ENCODE results near the gene LINC00632.

The LINC00632 gene

DNA sequence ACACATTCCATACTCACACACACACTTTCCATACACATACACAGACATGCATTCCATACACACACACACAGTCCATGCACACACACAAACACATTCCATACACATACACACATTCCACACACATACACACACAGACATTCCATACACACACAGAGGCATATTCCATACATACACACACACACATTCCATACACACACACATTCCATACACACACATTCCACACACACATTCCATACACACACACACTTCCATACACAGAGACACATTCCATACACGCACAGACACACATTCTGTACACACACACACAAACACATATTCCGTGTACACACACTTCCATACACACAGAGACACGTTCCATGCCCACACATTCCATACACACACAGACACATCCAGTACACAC, 14.8 kb downstream of the LINC00632 start:
- H3K4me3 ChIP-seq (ENCODE audit: low read length), result no peak overlapping the region
- no peak for DNase-seq (ENCODE audit: low read depth)
- TF ChIP-seq, protein P1, sequence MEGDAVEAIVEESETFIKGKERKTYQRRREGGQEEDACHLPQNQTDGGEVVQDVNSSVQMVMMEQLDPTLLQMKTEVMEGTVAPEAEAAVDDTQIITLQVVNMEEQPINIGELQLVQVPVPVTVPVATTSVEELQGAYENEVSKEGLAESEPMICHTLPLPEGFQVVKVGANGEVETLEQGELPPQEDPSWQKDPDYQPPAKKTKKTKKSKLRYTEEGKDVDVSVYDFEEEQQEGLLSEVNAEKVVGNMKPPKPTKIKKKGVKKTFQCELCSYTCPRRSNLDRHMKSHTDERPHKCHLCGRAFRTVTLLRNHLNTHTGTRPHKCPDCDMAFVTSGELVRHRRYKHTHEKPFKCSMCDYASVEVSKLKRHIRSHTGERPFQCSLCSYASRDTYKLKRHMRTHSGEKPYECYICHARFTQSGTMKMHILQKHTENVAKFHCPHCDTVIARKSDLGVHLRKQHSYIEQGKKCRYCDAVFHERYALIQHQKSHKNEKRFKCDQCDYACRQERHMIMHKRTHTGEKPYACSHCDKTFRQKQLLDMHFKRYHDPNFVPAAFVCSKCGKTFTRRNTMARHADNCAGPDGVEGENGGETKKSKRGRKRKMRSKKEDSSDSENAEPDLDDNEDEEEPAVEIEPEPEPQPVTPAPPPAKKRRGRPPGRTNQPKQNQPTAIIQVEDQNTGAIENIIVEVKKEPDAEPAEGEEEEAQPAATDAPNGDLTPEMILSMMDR (conservative IDR thresholded peaks at IDR 0.05; ENCODE audit: low read depth, low read length), result no peak

DNA sequence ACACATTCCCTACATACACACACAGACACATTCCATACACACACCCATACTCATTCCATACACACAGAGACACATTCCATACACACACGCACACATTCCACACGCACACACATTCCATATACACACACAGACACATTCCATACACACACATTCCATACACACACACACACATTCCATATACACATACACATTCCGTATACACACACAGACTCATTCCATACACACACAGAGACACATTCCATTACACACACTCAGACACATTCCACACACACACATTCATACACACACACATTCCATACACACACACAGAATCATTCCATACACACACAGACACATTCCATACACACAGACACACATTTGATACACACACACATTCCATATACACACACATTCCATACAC, 15.2 kb downstream of the LINC00632 start:
- DNase-seq (ENCODE audit: low read depth), result no peak
- TF ChIP-seq, protein P1 (conservative IDR thresholded peaks at IDR 0.05; ENCODE audit: low read depth, low read length), result no peak
- H3K4me3 ChIP-seq (ENCODE audit: low read length), result no peak overlapping the region

DNA sequence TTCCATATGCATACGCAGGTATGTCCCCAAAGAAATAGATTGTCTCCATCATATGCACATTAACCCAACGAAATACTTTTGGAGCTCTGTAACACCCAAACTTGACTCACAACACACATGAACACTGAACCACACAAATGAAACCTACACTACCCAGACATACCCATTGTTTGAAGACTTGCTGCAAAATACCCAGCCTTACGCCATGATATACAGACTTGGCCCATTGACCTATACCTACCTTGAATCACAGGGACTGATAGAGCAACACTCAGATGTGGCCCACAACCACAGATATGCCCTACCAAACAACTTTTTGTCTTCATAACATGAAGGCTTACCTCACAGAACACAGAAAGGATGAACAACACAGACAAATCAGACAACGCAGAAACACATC, 15.9 kb downstream of the LINC00632 start:
- no peak overlapping the region for H3K4me3 ChIP-seq (ENCODE audit: low read length)
- TF ChIP-seq, protein P1 (conservative IDR thresholded peaks at IDR 0.05; ENCODE audit: low read depth, low read length), result no peak
- DNase-seq (ENCODE audit: low read depth), result no peak

GRCh38 chrX:140733766-140734342, 24.3 kb downstream of the LINC00632 start:
- TF ChIP-seq, protein P1 (conservative IDR thresholded peaks at IDR 0.05; ENCODE audit: low read depth, low read length), result peak; percentile 83
- no peak for DNase-seq (ENCODE audit: low read depth)
- H3K4me3 ChIP-seq (ENCODE audit: low read length), result no peak overlapping the region

DNA sequence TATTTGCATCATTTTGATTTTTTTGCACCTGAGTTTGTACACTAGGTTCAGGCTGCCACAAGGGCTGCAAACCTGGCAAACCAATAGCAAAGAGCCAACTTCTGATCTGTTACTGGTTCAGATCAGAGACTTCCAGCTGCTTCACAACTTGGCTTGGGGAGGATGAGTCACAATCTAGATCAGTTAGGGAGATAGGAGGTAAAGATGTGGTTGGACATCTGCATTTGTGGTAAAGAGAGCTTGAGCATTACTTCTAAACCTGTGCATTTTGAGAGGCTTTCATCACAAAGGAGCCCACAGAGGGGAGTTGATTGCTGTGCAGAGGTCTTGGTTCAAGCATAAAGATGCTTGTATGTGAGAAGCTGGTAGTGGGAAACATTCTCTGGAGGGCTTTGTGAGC, 34.5 kb downstream of the LINC00632 start:
- no peak for DNase-seq (ENCODE audit: low read depth)
- TF ChIP-seq, protein P1 (conservative IDR thresholded peaks at IDR 0.05; ENCODE audit: low read depth, low read length), result no peak
- H3K4me3 ChIP-seq (ENCODE audit: low read length), result no peak overlapping the region

GRCh38 chrX:140756941-140757340, 47.4 kb downstream of the LINC00632 start:
- H3K4me3 ChIP-seq (ENCODE audit: low read length), result no peak overlapping the region
- TF ChIP-seq, protein P1 (conservative IDR thresholded peaks at IDR 0.05; ENCODE audit: low read depth, low read length), result no peak
- DNase-seq (ENCODE audit: low read depth), result no peak

GRCh38 chrX:140762061-140762460, 52.5 kb downstream of the LINC00632 start:
- TF ChIP-seq, protein P1 (conservative IDR thresholded peaks at IDR 0.05; ENCODE audit: low read depth, low read length), result peak; percentile 85
- DNase-seq (ENCODE audit: low read depth), result peak; percentile 31
- no peak overlapping the region for H3K4me3 ChIP-seq (ENCODE audit: low read length)

Data from retinal pigment epithelial cell (primary cell).